Keratinocyte (primary cell): Measurements from ENCODE around the gene LHFPL6.

Experiments used
- EZH2 ChIP-seq: IDR thresholded peaks from one replicate; pipeline ENCODE4 v1.6.1; 2012; ENCODE audit warnings: inconsistent platforms, mild to moderate bottlenecking, low read length, moderate library complexity
- TF ChIP-seq, protein P1 (sequence below), 3 experiments: IDR thresholded peaks in 1 of 3; conservative IDR thresholded peaks in 1 of 3; optimal IDR thresholded peaks in 1 of 3; 2 replicates in 2 of 3; 3 replicates in 1 of 3; pipeline versions ENCODE3 to v1.5.1; 2011; ENCODE audit warnings: low read length in 3 of 3, mild to moderate bottlenecking in 3 of 3, moderate library complexity in 2 of 3, control low read depth in 1 of 3, inconsistent platforms in 1 of 3; ENCODE audit not compliant: insufficient read depth in 2 of 3; ENCODE audit errors: extremely low read depth in 1 of 3

DNA sequence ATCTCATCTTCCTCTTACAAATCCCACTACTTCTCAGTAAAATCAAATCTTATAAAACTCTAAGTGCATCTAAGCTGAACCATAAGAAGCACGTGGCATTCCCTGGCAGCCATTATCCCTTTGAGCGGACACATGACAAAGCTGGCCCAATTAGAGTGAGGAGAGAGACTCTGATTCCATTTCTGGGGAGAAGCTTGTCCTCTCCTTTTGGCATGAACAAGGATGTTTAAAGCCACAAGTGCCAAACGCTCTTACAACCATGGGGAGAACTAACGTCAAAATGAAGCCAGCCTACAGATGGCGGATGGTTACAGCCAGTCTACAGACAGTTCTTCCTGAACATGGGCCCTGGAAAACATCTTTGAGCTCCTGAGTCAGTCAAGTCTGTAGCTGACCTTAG is 231.3 kb downstream of the LHFPL6 start:
- TF ChIP-seq, protein P1, sequence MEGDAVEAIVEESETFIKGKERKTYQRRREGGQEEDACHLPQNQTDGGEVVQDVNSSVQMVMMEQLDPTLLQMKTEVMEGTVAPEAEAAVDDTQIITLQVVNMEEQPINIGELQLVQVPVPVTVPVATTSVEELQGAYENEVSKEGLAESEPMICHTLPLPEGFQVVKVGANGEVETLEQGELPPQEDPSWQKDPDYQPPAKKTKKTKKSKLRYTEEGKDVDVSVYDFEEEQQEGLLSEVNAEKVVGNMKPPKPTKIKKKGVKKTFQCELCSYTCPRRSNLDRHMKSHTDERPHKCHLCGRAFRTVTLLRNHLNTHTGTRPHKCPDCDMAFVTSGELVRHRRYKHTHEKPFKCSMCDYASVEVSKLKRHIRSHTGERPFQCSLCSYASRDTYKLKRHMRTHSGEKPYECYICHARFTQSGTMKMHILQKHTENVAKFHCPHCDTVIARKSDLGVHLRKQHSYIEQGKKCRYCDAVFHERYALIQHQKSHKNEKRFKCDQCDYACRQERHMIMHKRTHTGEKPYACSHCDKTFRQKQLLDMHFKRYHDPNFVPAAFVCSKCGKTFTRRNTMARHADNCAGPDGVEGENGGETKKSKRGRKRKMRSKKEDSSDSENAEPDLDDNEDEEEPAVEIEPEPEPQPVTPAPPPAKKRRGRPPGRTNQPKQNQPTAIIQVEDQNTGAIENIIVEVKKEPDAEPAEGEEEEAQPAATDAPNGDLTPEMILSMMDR (optimal IDR thresholded peaks at IDR 0.05 in 1 of 3, IDR thresholded peaks at IDR 0.05 in 1 of 3, conservative IDR thresholded peaks at IDR 0.05 in 1 of 3; ENCODE audit: extremely low read depth in 1 of 3, insufficient read depth in 2 of 3, low read length in 3 of 3): no peak
- no peak for TF ChIP-seq EZH2
